ENCODE measurements around the gene BZW2. TPM values are rescaled to one million over a fixed set of nuclear protein-coding genes. Genes with fewer than 3 reads are reported as not detected.

BZW2 gene
- polyA plus RNA-seq, 3 donors, result 19.0 to 45.2 (median 36.4) TPM

GRCh38 chr7:16754856-16755317 is 108.9 kb downstream of the BZW2 start:
- Mint-ChIP-seq H3K36me3 (peaks cover 0 to 1% of the 10 kb centered on the region in 2 donors), H3K27me3 (ENCODE audit: low read depth in 3 of 3) (peaks cover 16 to 20% (median 18%) of the 10 kb centered on the region in 3 donors), H3K27ac (no peak overlapping the region), H3K9me3 (peaks cover 0 to 3% (median 2%) of the 10 kb centered on the region in 7 donors), H3K4me1 (peaks cover 16% of the 10 kb centered on the region), H3K4me3 (peak overlapping the region; percentile 89)
- H3K4me1 ChIP-seq (ENCODE audit: control insufficient read depth in 1 of 2, insufficient read depth in 2 of 2, low read length in 2 of 2), result peaks cover 13 to 22% of the 10 kb centered on the region in 2 donors
- no peaks in the 10 kb centered on the region for H3K9me3 ChIP-seq (replicated peaks in 1 of 2; ENCODE audit: control insufficient read depth in 1 of 2, insufficient read depth in 1 of 2, low read length in 2 of 2)
- no peaks in the 10 kb centered on the region for H3K79me2 ChIP-seq (ENCODE audit: insufficient read depth, low read length)
- H2AFZ ChIP-seq (ENCODE audit: insufficient read depth, low read depth, low read length, poor library complexity, severe bottlenecking), result peak overlapping the region; percentile 83
- peak overlapping the region in 2 of 3 experiments; percentile 52 to 84 for H3K4me3 ChIP-seq (replicated peaks in 1 of 3; ENCODE audit: low read depth in 2 of 3, low read length in 3 of 3)
- DNase-seq, result no peak
- H3K9ac ChIP-seq (ENCODE audit: insufficient read depth, low read length, poor library complexity, severe bottlenecking), result no peak overlapping the region
- no peak for TF ChIP-seq CTCF (IDR thresholded peaks at IDR 0.05)
- H3K4me2 ChIP-seq (replicated peaks; ENCODE audit: extremely low read depth, low read length, poor library complexity, severe bottlenecking), result peak overlapping the region; percentile 99
- H4K20me1 ChIP-seq (ENCODE audit: insufficient read depth, low read length), result no peaks in the 10 kb centered on the region
- H3K27ac ChIP-seq (ENCODE audit: low read depth in 1 of 2, low read length in 2 of 2), result no peak overlapping the region
- no CpG with 5 or more reads among the region's 6 CpGs for WGBS (ENCODE audit: insufficient coverage)
- H3K36me3 ChIP-seq (replicated peaks in 1 of 2; ENCODE audit: control insufficient read depth in 1 of 2, insufficient read depth in 2 of 2, low read length in 2 of 2), result no peaks in the 10 kb centered on the region
- H3K27me3 ChIP-seq (ENCODE audit: control insufficient read depth in 2 of 2, insufficient read depth in 2 of 2, low read length in 2 of 2), result peaks cover 7 to 24% of the 10 kb centered on the region in 2 donors
- intact Hi-C loops (cut with micrococcal nuclease), result no loop called here

- H3K9ac ChIP-seq (ENCODE audit: insufficient read depth, low read length, poor library complexity, severe bottlenecking), result no peak overlapping the region
Measured at GRCh38 chr7:16755397-16755796, 109.4 kb downstream of the BZW2 start.

More at GRCh38 chr7:16755397-16755796, 109.4 kb downstream of the BZW2 start:
- Histone ChIP-seq H3K79me2 (ENCODE audit: insufficient read depth, low read length) (no peaks in the 10 kb centered on the region), H3K4me2 (replicated peaks; ENCODE audit: extremely low read depth, low read length, poor library complexity, severe bottlenecking) (no peak overlapping the region), H3K27ac (ENCODE audit: low read depth in 1 of 2, low read length in 2 of 2) (no peak overlapping the region), H2AFZ (ENCODE audit: insufficient read depth, low read depth, low read length, poor library complexity, severe bottlenecking) (no peak overlapping the region), H3K4me3 (replicated peaks in 1 of 3; ENCODE audit: low read depth in 2 of 3, low read length in 3 of 3) (no peak overlapping the region), H3K9me3 (replicated peaks in 1 of 2; ENCODE audit: control insufficient read depth in 1 of 2, insufficient read depth in 1 of 2, low read length in 2 of 2) (no peaks in the 10 kb centered on the region), H3K27me3 (ENCODE audit: control insufficient read depth in 2 of 2, insufficient read depth in 2 of 2, low read length in 2 of 2) (peaks cover 7 to 24% of the 10 kb centered on the region in 2 donors), H3K4me1 (ENCODE audit: control insufficient read depth in 1 of 2, insufficient read depth in 2 of 2, low read length in 2 of 2) (peaks cover 13 to 22% of the 10 kb centered on the region in 2 donors), H4K20me1 (ENCODE audit: insufficient read depth, low read length) (no peaks in the 10 kb centered on the region), H3K36me3 (replicated peaks in 1 of 2; ENCODE audit: control insufficient read depth in 1 of 2, insufficient read depth in 2 of 2, low read length in 2 of 2) (no peaks in the 10 kb centered on the region)
- H3K27me3 Mint-ChIP-seq (ENCODE audit: low read depth in 3 of 3), result peaks cover 16 to 20% (median 18%) of the 10 kb centered on the region in 3 donors
- H3K4me1 Mint-ChIP-seq, result peaks cover 16% of the 10 kb centered on the region
- H3K4me3 Mint-ChIP-seq, result peak overlapping the region in 1 of 2 donors; percentile 33
- peaks cover 0 to 3% (median 2%) of the 10 kb centered on the region in 7 donors for H3K9me3 Mint-ChIP-seq
- TF ChIP-seq CTCF (IDR thresholded peaks at IDR 0.05), result no peak
- H3K27ac Mint-ChIP-seq, result no peak overlapping the region
- H3K36me3 Mint-ChIP-seq, result peaks cover 0 to 1% of the 10 kb centered on the region in 2 donors
- DNase-seq, result peak in 1 of 3 donors; percentile 7
- intact Hi-C loops (cut with micrococcal nuclease), result no loop called here

Other genes with a start within 250 kb of the BZW2 start
- under 1 TPM; 0.09 to 0.47 (median 0.36) TPM for gene CRPPA, start 224.6 kb upstream of the BZW2 start, polyA plus RNA-seq
- gene SOSTDC1, start 180.4 kb upstream of the BZW2 start, polyA plus RNA-seq, result not detected
- not detected for gene LRRC72, start 119.4 kb upstream of the BZW2 start, polyA plus RNA-seq
- gene ANKMY2, start 427 bp upstream of the BZW2 start, polyA plus RNA-seq, result 1 to 10 TPM; 4.8 to 7.5 (median 7.0) TPM
- gene TSPAN13, start 107.6 kb downstream of the BZW2 start, polyA plus RNA-seq, result under 1 TPM; 0.09 to 0.17 (median 0.16) TPM
- not detected for gene AGR2, start 158.8 kb downstream of the BZW2 start, polyA plus RNA-seq
- not detected for gene AGR3, start 235.8 kb downstream of the BZW2 start, polyA plus RNA-seq